GM12878 (cell line): ENCODE data around the gene IRF4. TPM values are rescaled to one million over a fixed set of nuclear protein-coding genes. Genes with fewer than 3 reads are reported as not detected.
A peak's percentile ranks its signal among the peaks of the same experiment; 100 is the strongest.

Experiments used
- ATF3 ChIP-seq: IDR thresholded peaks from 2 replicates; pipeline ENCODE4 v1.6.1; 2011; ENCODE audit warnings: low read depth, mild to moderate bottlenecking, low read length, moderate library complexity, borderline replicate concordance; ENCODE audit errors: extremely low read depth
- BHLHE40 ChIP-seq, 2 experiments: fragments of 450-650 bp in 1 of 2; IDR thresholded peaks; 2 replicates each; pipeline ENCODE4 v1.6.1; 2011 to 2017; ENCODE audit warnings: low read depth in 2 of 2, borderline replicate concordance in 1 of 2, improper control_type of control experiment in 1 of 2, low read length in 1 of 2, mild to moderate bottlenecking in 1 of 2
- CREB1 ChIP-seq: IDR thresholded peaks from 2 replicates; pipeline ENCODE4 v1.6.1; 2012; ENCODE audit warnings: low read depth, mild to moderate bottlenecking, inconsistent platforms
- E2F4 ChIP-seq: IDR thresholded peaks from 2 replicates; pipeline ENCODE4 v1.6.1; 2012; ENCODE audit warnings: low read depth, low read length, improper control_type of control experiment
- EED ChIP-seq: sonication (generic); IDR thresholded peaks from 2 replicates; pipeline ENCODE4 v1.6.1; 2016; ENCODE audit warnings: antibody characterized with exemption, low read depth
- ESRRA ChIP-seq: IDR thresholded peaks from 2 replicates; pipeline ENCODE4 v1.6.1; 2012; ENCODE audit warnings: mild to moderate bottlenecking, low read length, improper control_type of control experiment
- JUNB ChIP-seq: IDR thresholded peaks from 2 replicates; pipeline ENCODE4 v1.6.1; 2016; ENCODE audit warnings: antibody characterized with exemption, mild to moderate bottlenecking
- KAT2A ChIP-seq: conservative IDR thresholded peaks from 2 replicates; pipeline ENCODE4 v1.6.1; 2011; ENCODE audit warnings: low read depth, low read length; ENCODE audit not compliant: control insufficient read depth
- KDM1A ChIP-seq: fragments of 200-600 bp; sonication (generic); IDR thresholded peaks from 2 replicates; pipeline ENCODE4 v1.6.1; 2016; ENCODE audit warnings: borderline replicate concordance
- RB1 ChIP-seq: fragments of 450-650 bp; formaldehyde crosslinking; IDR thresholded peaks from 2 replicates; pipeline ENCODE4 v1.6.1; 2017; ENCODE audit warnings: mild to moderate bottlenecking, borderline replicate concordance
- TCF3 ChIP-seq: IDR thresholded peaks from 2 replicates; pipeline ENCODE4 v1.6.1; 2012; ENCODE audit warnings: low read depth, mild to moderate bottlenecking, low read length, borderline replicate concordance; ENCODE audit not compliant: insufficient read depth
- ZBTB4 ChIP-seq: fragments of 450-650 bp; formaldehyde crosslinking; IDR thresholded peaks from 2 replicates; pipeline ENCODE4 v1.4.0; 2022; ENCODE audit warnings: mild to moderate bottlenecking, moderate library complexity
- ZBTB40 ChIP-seq: fragments of 450-650 bp; IDR thresholded peaks from 2 replicates; pipeline ENCODE4 v1.6.1; 2016; ENCODE audit warnings: mild to moderate bottlenecking, moderate library complexity, borderline replicate concordance
- ZNF24 ChIP-seq: fragments of 450-650 bp; IDR thresholded peaks from 2 replicates; pipeline ENCODE4 v1.6.1; 2017; ENCODE audit warnings: antibody characterized with exemption, mild to moderate bottlenecking
- ZZZ3 ChIP-seq: IDR thresholded peaks from 2 replicates; pipeline ENCODE4 v1.6.1; 2011; ENCODE audit warnings: low read depth; ENCODE audit not compliant: control insufficient read depth, insufficient read length
- polyA plus RNA-seq, 11 experiments: library from polyadenylated mRNA; depleted of rRNA in 4 of 11; unstranded in 6 of 11; stranded (reverse) in 5 of 11; fragments of >200 nt; fragmentation: Nextera tagmentation in 4 of 11; fragmentation: Illumina TruSeq in 1 of 11; extraction: Ambion mirVana in 4 of 11; extraction: Trizol in 1 of 11; gene quantifications; 1 replicate in 1 of 11; 2 replicates in 10 of 11; pipeline versions ENCODE4 v1.2.1 to v1.2.3, GENCODE V29; 2011 to 2016; ENCODE audit warnings: inconsistent platforms in 2 of 11, missing spikeins in 2 of 11, low read depth in 1 of 11
- total RNA-seq, 4 experiments: library from RNA; depleted of rRNA in 3 of 4; stranded (reverse); fragments of >200 nt in 3 of 4; fragmentation: Illumina TruSeq in 1 of 4; extraction: Trizol in 1 of 4; gene quantifications; 2 replicates each; pipeline versions ENCODE4 v1.2.1 to v1.2.3, GENCODE V29; 2013 to 2021

The IRF4 gene
- total and polyA plus RNA-seq, 10 of the 15 experiments (the other 5 are each of a cell fraction or from before 2014, with no cell fraction given) = 50.0 to 495 (median 257) TPM

- TF ChIP-seq ZBTB40 (no peak), RB1 (no peak), KDM1A (no peak), KAT2A (no peak), EED (no peak), ZZZ3 (no peak), BHLHE40 (IDR thresholded peaks at IDR 0.05; ENCODE audit: borderline replicate concordance in 1 of 2, low read depth in 2 of 2, low read length in 1 of 2) (0 out of 4 replicates have a peak, but pooled peaks of 1 of the 2 experiments have one; percentile 33), JUNB (no peak), ZBTB4 (no peak), ESRRA (no peak), CREB1 (peak; percentile 30; the same call in 1 of the 2 replicates), ATF3 (no peak), E2F4 (no peak), ZNF24 (no peak), TCF3 (peak; percentile 12; the same call in 1 of the 2 replicates)
Observed at GRCh38 chr6:392441-393390, 1.2 kb downstream of the IRF4 start (continued).
